Hematopoietic multipotent progenitor cell treated with erythropoietin and hydrocortisone succinate and interleukin-3 and kit ligand, for 6 days (in vitro differentiated cells): ENCODE results near the gene SLAMF8.

Experiments
- DNase-seq: peaks from one replicate; pipeline ENCODE4 v3.0.0-alpha.2; 2015

The SLAMF8 gene

DNA sequence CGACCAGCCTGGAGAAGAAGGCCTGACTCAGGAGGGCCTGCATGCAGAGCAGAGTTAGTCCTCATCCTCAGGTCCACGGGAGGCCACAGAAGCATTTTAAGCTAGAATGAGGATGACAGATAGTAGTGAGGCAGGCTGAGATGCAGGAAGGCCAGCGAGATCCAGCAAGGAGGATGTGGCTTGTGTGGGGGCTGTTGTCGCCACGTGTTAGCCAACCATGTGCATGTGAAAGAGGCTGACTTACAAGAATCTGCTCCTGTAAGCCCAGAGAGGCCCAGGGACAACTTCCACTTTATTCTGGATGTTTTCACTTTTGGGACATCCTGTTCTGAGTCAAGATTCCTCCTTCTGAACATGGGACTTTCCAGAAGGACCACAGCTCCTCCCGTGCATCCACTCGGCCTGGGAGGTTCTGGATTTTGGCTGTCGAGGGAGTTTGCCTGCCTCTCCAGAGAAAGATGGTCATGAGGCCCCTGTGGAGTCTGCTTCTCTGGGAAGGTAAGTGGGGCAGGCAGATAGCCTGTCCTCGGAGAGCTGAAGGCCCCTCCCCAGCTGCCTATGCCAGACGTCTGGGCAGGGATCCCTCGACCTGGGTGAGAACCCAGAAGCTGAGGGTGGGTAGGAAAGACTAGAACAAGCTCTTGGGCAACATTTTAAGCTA is at the start of gene SLAMF8:
Gene SLAMF8 (plus strand): TSS at position 433 of the 661 bp plus-strand sequence. CDS start 26 bp downstream, at position 459.
- DNase-seq = peak; percentile 19

DNA sequence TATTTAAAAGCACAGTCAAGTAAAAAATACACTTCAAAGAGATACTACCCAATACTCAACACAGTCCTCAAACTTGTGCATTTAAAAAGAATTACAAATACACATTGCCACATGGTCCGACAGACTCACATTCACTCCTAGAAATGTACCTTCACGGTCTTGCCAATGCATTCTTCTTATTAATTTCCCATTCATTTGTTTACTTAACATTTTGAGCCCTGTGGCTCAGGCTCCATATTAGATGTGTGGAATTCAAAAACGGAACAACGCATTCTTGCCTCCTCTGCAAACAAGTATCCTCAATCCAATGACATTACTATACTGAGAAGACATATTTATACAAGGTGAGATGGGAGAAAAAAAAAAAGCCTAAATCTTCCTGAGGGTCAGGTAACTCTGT is 48.4 kb upstream of the SLAMF8 start:
- no peak for DNase-seq

DNA sequence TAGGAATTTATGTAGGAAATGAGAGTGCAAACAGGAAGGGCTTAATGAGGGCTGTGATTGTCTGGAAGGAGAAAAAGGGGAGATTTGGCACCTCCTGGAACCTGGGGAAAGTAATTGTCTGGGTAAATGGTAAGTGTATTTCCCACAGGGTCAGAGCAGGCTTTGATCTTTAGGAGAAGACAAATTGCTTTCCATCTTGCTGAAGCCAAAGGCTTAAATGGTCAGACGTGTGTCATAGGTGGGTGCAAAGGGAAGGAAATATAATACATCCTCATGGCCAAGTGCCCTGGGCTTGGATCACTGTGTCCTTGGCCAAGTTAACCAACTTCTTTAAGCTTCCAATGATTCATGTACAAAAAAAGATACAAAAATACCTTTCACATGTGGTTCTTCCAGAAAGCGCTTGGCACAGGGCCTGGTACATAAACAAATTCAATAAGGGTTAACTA is 47.2 kb upstream of the SLAMF8 start:
- no peak for DNase-seq

DNA sequence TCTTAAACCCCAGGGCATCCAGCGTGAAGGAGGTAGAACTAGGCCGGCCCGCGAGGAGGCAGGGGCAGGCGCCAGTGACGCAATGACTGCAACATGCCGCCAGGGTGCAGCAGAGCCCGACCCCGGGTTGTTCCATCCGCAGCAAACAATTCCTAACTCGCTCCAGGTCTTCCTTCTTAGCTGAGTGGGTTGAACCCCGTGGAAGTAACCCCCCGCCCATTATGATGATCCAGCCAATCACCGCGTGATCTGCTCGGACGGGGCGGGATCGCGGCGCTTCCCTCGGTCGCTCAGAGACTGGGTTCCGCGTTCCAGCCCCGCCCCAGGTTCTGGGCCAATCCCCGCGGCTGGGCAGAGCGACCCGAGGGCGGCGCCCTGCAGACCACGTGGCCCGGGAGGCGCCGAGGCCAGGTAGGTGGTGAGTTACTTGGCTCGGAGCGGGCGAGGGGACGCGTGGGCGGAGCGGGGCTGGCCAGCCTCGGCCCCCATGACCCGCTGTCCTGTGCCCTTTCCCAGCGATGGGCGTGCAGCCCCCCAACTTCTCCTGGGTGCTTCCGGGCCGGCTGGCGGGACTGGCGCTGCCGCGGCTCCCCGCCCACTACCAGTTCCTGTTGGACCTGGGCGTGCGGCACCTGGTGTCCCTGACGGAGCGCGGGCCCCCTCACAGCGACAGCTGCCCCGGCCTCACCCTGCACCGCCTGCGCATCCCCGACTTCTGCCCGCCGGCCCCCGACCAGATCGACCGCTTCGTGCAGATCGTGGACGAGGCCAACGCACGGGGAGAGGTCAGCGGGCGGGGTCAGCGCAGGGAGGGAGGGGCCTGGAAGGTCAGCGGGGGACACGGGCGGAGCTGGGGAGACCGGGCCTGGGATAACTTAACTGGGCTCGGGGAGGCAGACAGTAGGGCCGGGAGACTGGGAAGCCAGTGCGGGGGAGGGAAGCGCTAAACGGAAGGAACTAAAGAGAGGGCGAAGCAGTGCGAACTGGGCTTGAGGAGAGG is 45.8 kb upstream of the SLAMF8 start, which contains the start of gene DUSP23:
Gene DUSP23 (plus strand): TSS at position 380 of the 1,000 bp plus-strand sequence. CDS start 139 bp downstream, at position 519.
- peak; percentile 97 for DNase-seq

DNA sequence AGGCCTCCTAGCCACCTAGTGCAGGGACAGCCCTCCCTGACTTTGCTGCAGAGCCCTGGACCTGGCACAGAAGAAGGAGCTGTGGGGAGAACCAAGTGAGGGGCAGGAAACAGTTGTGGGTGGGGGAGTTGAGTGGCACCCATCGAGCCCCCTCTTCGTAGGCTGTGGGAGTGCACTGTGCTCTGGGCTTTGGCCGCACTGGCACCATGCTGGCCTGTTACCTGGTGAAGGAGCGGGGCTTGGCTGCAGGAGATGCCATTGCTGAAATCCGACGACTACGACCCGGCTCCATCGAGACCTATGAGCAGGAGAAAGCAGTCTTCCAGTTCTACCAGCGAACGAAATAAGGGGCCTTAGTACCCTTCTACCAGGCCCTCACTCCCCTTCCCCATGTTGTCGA is 44.7 kb upstream of the SLAMF8 start:
- no peak for DNase-seq

DNA sequence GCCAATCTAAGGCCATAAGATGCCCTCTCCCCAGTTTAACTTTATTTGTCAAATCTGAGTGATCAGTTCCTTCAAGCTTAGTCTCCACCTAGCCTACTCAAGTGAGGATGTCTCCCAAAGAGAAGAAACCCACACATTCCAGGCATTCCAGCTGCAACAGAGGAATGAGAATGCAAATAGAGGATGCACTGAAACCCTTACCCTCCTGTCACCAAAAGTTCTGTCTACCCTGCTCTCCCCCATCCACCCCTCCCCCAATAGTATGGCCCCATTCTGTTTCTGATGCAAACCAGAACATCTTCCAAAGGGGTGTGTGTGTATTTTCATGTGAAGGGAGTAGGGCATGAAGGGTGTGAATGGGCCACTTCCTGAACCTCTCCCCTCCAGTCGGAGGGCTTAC is 42.9 kb upstream of the SLAMF8 start:
- no peak for DNase-seq

DNA sequence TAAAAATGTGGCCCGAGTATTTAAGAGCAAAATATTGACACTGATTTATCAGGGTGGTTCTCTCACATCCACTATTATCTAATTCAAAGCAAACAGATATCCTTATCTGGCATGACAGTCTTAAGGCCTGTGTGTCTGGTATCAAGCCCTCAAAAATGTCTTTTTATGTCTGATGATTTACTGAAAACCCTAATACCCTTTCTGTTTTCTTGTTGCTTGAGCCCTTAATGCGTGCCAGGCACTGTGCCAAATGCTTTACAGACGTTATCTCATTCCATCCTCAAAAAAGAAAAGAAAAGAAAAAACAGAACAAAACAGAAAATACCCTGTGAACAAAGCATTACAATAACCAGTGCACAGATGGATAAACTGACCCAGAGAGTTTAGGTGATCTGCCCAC is 40.2 kb upstream of the SLAMF8 start:
- peak; percentile 19 for DNase-seq

DNA sequence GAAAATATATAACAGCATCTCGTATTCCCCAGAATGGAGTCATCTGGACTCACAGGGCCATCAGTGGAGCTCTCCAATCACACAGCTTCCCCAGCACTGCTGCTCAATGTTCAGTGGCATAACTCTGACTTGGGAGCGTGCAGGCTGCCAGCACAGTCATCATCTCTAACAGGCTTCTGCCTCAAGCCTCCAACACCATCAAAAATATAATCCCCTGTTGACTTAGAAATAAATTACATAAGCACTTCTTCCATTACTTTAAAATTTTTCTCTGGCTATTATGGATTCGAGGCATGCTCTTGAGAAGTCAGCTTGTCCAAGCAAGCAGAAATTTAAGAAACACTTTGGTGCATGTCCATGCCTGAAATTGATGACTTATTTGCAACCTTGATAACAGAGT is 39.7 kb upstream of the SLAMF8 start:
- DNase-seq = no peak

DNA sequence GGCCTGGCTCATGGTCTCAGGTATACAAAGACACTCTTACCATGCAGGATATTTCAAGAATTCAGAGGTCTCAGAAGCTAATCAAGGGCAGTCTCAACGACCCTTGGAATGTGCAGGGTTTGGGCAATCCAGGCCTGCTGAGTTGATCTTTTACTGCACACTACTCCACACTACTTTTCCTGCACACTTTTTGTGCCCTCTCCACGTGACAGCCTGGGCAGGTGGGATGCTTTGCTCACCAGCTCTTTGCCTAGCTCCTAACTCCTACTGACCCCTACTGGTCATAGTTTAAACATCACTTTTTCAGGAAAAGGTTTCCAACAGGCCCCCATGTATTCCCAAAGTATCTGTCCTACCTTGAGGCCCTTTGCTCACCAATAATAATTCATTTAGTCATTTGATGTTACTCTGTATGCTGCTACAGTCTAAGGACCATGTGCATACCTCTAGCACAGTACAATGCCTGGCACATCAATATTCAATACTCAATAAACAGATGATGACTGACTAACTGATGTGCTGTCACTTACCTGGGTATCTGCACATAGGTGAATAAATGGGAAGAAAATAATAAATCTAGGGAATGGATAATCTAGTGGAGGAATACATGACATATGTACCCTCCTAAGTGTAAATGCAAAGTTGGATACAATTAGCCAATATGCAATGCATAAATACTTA is 36.3 kb upstream of the SLAMF8 start:
- DNase-seq = peak; percentile 63

DNA sequence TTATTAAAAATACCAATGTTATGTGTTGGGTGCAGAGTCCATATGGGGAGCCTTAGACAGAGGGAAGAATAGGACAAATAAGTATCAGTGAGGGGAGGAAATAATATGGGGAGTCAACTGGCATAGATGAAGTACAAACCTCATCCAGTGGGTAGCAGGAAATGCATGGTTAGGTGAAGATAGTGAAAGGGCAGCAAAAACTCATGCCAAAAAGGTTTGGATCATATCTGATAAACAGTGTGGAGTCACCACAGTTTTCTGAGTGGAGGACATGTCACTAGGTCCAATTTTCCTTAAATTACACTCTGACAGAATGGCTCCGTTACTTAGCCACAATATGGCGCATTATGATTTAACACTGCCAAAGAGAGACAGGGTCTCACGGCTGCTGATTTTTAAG is 35.6 kb upstream of the SLAMF8 start:
- DNase-seq = peak; percentile 62

DNA sequence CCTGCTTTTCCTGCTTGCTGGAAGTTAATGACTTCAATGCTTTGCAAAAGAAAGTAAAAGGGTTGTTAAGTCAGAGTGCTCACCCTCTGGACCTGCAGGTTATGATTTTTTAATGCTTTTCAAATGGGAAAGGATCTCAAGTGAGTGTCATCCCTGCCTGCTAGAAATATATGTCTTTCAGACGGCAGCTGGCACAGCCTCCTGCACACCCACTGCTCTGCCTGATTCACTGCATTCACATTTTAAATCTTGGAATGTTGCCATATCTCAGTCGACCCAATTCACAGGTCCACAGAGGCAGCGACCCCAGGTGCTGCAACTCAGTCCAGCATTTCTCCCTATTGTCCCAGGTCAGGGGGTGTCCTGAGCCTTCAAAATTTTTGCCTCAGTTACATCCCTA is 35.2 kb upstream of the SLAMF8 start:
- no peak for DNase-seq

DNA sequence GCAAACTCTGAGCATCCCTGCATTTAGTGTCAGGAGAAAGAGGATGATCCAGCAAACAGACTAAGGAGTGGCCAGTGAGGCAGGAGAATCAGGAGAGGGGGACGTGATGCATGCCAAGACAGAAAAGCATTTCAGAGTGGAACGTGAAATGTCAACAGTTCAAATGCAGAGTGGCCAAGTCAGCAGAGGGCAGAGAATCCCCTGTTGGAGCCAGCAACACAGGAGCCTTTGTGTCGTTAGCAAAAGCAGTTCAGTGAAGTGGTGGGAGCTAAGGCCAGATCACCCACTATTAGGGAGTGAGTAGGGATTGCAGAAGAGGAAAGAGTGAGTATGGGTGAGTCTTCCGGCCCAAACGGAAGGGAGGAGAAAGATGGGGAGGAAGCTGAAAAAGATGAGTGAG is 31.1 kb upstream of the SLAMF8 start:
- no peak for DNase-seq

DNA sequence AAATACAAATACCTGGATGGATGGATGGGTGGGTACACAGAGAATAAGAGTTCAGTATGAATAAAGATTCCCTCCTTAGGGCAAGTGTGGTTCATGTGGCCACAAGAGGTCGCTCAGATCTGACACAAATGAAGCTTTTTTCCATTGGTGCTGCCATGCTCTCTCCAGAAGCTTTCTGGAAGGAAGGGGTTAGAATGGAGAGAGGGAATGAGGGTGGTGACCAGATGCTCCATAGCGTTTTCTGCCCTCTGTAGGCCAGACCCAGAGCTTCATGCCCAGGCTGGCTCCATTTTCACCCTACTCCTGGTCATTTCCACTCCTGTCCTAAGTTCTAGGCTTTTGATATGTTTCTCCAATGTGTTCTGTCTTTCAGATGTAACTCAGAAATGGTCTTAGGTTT is 27.8 kb upstream of the SLAMF8 start:
- peak; percentile 85 for DNase-seq

DNA sequence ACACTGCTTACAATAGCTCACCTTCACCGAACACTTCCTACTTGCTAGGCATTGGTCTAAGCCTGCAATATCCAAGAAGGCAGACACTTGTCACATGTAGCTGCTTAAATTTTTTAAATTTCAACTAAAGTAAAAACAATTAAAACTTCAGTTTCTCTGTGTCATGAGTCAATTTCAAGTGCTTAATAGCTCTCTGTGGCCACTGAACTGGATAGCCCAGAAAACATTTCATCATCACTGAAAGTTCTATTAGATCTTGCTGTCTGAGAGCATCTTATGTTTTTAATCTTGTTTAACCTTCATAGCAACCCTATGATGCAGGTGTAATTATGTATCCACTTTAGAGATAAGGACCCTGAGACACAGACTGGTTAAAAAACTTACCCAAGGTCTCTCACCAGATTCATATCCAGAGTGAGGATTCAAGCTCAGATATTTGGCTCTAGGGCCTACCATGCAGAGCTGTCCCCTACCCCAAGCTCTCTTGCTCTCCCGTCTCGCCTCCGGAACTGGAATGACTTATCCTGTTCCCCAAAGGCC is 27.2 kb upstream of the SLAMF8 start:
- no peak for DNase-seq

DNA sequence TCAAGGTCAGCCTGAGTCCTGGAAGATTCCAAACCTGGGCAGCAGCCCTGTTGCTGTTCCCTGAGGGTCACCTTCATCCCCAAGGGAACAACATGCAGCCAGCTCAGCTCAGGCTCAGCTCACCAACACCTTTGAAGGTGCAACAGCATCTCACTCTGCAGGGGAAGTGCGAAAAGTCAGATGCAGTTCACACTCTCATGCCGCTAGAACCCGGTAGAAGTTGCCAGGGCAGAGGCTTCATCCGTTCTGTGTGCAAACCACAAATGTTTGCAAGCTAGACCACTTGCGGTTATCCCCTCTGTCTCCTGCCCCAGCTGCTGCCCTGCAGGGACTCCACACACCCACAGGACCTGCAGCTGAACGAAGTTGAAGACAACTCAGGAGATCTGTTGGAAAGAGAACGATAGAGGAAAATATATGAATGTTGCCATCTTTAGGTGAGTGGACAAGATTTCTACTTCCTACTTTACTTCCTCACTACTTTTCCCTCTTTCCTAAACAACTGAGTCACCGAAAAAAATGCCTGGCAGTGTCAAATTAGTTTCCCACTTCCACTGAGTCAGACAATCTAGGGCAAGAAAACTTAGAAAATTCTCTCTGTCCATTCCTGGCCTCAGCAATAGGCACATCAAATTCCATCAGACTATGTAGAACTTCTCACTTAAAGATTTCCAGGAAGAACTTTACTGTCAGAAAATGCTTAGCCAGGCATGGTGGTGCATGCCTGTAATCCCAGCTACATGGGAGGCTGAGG is 26.3 kb upstream of the SLAMF8 start:
- DNase-seq = peak; percentile 56

DNA sequence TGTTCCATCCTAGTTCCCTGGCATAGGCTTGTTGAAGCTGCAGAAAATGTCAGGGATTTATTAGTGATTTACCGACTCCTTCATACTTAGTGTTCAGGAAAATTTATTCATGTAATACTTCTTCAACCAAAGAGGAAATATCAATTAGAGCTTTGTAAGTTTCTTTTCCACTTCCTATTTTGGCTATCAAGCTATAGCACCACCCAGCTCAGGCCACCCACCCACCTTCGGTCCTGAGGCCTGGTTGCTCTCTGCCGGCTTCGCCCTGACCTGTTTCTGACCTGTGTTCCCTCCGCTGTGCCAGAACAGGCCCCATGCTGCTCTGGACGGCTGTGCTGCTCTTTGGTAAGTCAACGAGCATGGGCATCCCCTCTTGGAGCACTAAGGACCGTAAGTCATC is 24.6 kb upstream of the SLAMF8 start, which contains the start of gene FCRL6:
Gene FCRL6 (plus strand): TSS at position 250 of the 400 bp plus-strand sequence. CDS start 65 bp downstream, at position 315.
- no peak for DNase-seq

DNA sequence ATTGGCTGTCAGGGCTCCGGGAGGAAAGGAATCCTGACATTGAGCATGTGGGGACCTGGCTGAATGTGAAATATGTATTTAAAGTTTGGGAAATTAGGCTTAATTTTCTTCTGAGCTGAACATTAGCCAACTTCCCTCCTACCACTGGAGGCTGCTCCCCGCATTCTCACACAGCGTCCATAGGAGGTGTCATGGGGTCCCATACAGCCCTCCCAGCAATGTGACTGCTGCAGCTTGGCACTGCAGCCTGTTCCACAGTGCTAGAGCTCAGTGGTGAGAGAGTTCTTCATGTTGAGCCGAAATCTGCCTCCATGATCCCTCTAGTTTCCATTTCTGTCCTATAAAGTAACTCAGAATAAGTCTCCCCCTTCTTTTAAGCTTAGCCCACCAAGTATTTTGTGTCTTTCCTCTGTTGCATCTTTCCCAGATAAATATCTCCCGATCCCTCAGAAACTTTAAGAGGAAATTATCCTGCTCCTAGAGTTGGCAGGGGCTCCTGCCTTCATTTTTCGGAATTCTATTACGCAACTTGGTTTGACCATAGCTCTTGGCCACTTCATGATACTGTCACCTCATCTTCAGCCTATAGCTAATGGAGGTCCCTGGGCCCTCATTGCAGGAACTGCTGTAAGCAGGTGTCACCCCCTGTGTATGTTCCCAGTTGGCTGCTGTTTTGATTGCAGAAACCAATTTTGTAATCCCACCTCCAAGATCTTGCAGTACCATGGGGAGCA is 22.6 kb upstream of the SLAMF8 start:
- DNase-seq = peak; percentile 48

DNA sequence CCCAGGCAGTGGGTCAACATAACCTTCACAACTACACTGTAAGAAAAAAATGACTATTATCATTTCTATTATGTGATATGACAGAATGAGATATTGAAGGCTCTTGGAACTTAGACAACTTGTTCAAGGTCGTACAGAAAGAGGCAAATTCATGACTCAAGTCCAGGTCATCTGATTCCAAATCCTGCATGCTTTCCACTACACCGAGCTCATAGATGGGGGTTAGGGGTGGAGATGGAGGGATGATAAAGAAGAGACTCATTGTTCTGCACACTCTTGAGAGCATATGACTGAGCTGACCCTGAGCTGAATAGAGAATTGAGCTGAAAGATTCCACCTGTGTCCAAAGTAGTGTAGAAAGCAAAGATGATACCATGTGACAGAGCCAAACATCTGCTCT is 21.7 kb upstream of the SLAMF8 start:
- no peak for DNase-seq

DNA sequence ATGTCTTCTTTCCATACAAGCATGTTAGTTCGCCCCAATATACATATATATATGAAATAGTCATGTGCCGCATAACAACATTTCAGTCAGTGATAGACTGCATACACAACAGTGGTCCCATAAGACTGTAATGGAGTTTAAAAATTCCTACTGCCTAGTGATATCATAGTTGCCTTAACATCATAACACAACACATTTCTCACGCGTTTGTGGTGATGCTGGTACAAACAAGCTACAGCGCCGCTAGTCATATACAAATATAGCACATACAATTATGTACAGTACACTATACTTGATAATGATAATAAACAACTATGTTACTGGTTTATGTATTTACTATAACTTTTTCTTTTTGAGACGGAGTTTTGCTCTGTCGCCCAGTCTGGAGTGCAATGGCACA is 10.7 kb upstream of the SLAMF8 start:
- DNase-seq = no peak

DNA sequence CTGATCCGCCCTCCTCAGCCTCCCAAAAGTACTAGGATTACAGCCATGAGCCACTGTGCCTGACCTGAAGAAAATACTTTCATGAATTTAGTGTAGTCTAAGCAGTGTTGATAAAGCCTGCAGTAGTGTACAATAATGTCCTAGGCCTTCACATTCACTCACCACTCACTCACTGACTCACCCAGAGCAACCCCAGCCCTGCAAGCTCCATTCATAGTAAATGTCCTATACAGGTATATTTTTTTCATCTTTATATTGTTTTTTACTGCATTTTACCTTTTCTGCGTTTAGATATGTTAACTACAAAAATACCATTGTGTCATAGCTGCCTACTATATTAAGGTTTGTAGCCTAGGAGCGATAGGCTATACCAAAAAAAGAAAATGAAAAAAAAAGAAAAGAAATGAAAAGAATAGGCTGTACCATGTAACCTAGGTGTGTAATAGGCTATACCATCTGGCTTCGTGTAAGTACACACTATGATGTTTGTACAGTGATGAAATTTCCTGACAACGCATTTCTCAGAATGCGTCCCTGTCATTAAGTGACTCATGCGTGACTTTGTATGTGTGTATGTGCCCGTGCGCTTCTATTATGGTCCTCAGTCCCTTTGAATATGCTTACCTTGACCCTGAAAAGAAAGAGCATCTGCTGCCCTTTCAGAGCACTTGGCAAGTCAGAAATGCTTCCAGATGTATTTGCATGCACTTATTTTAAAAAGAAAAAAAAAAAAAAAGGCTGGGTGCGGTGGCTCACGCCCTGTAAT is 9.2 kb upstream of the SLAMF8 start:
- DNase-seq = no peak
